GM21786 (cell line): ENCODE measurements around the gene GCNA.
"Not testable (repeated sequence)": the region's sequence is repeated elsewhere in the genome, so short reads cannot be mapped to it uniquely, and the experiment has no call there.

Source experiments
- ATAC-seq: cut with Tn5 transposase; IDR thresholded peaks from one replicate; pipeline ENCODE4 v1.9.1; 2021; ENCODE audit not compliant: unreplicated experiment

The GCNA gene

GRCh38 chrX:71636438-71637252, 58.4 kb downstream of the GCNA start:
- no peak for ATAC-seq

GRCh38 chrX:71637253-71637618, 59.0 kb downstream of the GCNA start:
- no peak for ATAC-seq

GRCh38 chrX:71637848-71638247, 59.6 kb downstream of the GCNA start:
- ATAC-seq = peak; percentile 54

- no peak for ATAC-seq
Measured at GRCh38 chrX:71638409-71638808, 60.2 kb downstream of the GCNA start.

GRCh38 chrX:71640002-71640401, 61.8 kb downstream of the GCNA start:
- no peak for ATAC-seq

GRCh38 chrX:71644406-71644805, 66.2 kb downstream of the GCNA start:
- not testable (repeated sequence) for ATAC-seq

- peak; percentile 88 for ATAC-seq
Measured at GRCh38 chrX:71650333-71650969, 72.2 kb downstream of the GCNA start.

GRCh38 chrX:71652405-71652804, 74.2 kb downstream of the GCNA start:
- ATAC-seq = no peak

GRCh38 chrX:71653344-71653743, 75.1 kb downstream of the GCNA start:
- no peak for ATAC-seq

GRCh38 chrX:71657267-71657666, 79.0 kb downstream of the GCNA start:
- ATAC-seq = no peak

GRCh38 chrX:71659342-71659741, 81.1 kb downstream of the GCNA start:
- no peak for ATAC-seq

GRCh38 chrX:71659959-71660358, 81.7 kb downstream of the GCNA start:
- no peak for ATAC-seq

- no peak for ATAC-seq
Measured at GRCh38 chrX:71660562-71661416, 82.6 kb downstream of the GCNA start.

GRCh38 chrX:71661919-71662318, 83.7 kb downstream of the GCNA start:
- no peak for ATAC-seq

GRCh38 chrX:71662654-71663053, 84.4 kb downstream of the GCNA start:
- ATAC-seq = not testable (repeated sequence)
